Measurements from ENCODE around the gene CAMTA1.

CAMTA1 gene

GRCh38 chr1:7334475-7335035 lies 549.3 kb downstream of the CAMTA1 start:
- DNase-seq = no peak

GRCh38 chr1:7335224-7335879 lies 550.1 kb downstream of the CAMTA1 start:
- DNase-seq = no peak

GRCh38 chr1:7338439-7338838 lies 553.2 kb downstream of the CAMTA1 start:
- DNase-seq = no peak

GRCh38 chr1:7339014-7339413 lies 553.8 kb downstream of the CAMTA1 start:
- DNase-seq = no peak

- no peak for DNase-seq
These were observed 554.7 kb downstream of the CAMTA1 start for GRCh38 chr1:7339953-7340352.

GRCh38 chr1:7341145-7341905 lies 556.1 kb downstream of the CAMTA1 start:
- DNase-seq = no peak

GRCh38 chr1:7343882-7344281 lies 558.6 kb downstream of the CAMTA1 start:
- no peak for DNase-seq

- DNase-seq = no peak
These were observed 559.0 kb downstream of the CAMTA1 start for GRCh38 chr1:7344299-7344698.

GRCh38 chr1:7345516-7345915 lies 560.3 kb downstream of the CAMTA1 start:
- DNase-seq = no peak

- DNase-seq = no peak
These were observed 560.9 kb downstream of the CAMTA1 start for GRCh38 chr1:7346070-7346596.

GRCh38 chr1:7346600-7347570 lies 561.6 kb downstream of the CAMTA1 start:
- no peak for DNase-seq

GRCh38 chr1:7348073-7348472 lies 562.8 kb downstream of the CAMTA1 start:
- no peak for DNase-seq

- DNase-seq = no peak
These were observed 563.3 kb downstream of the CAMTA1 start for GRCh38 chr1:7348580-7348979.

GRCh38 chr1:7350804-7351203 lies 565.5 kb downstream of the CAMTA1 start:
- no peak for DNase-seq

- no peak for DNase-seq
These were observed 566.4 kb downstream of the CAMTA1 start for GRCh38 chr1:7351649-7352048.

GRCh38 chr1:7352364-7352763 lies 567.1 kb downstream of the CAMTA1 start:
- no peak for DNase-seq

- DNase-seq = no peak
These were observed 567.7 kb downstream of the CAMTA1 start for GRCh38 chr1:7352974-7353373.

- DNase-seq = no peak
These were observed 570.4 kb downstream of the CAMTA1 start for GRCh38 chr1:7355646-7356045.

GRCh38 chr1:7356079-7356478 lies 570.8 kb downstream of the CAMTA1 start:
- DNase-seq = no peak

- DNase-seq = no peak
These were observed 573.2 kb downstream of the CAMTA1 start for GRCh38 chr1:7358425-7358824.

- no peak for DNase-seq
These were observed 575.3 kb downstream of the CAMTA1 start for GRCh38 chr1:7360526-7360925.

- no peak for DNase-seq
These were observed 577.7 kb downstream of the CAMTA1 start for GRCh38 chr1:7362947-7363346.

GRCh38 chr1:7363450-7363849 lies 578.2 kb downstream of the CAMTA1 start:
- DNase-seq = no peak

Measured in activated gamma-delta T cell (primary cell).